ENCODE results near the gene CSKMT. TPM values are rescaled to one million over a fixed set of nuclear protein-coding genes. Genes with fewer than 3 reads are reported as not detected.

Gene CSKMT
- total RNA-seq, 1 experiment from 2014 or later, result 16.3 TPM

GRCh38 chr11:62716206-62716605, 51.1 kb downstream of the CSKMT start:
- ChIA-PET CTCF (interaction anchor here (0.6 kb wide), 1 partner anchor 11 kb away, joined by 4 read pairs; no protein-coding TSS in a partner anchor), POLR2A (ENCODE audit: unreplicated experiment) (no interaction called here)
- H3F3A ChIP-seq (ENCODE audit: low read length, unreplicated experiment), result no peaks in the 10 kb centered on the region
- no peaks in the 10 kb centered on the region for H3K9me3 ChIP-seq (ENCODE audit: low read length)
- H3K4me3 ChIP-seq (ENCODE audit: low read length), result no peak overlapping the region
- TF ChIP-seq EZH2phosphoT487 (IDR thresholded peaks at IDR 0.05; ENCODE audit: borderline replicate concordance, low read length) (no peak), EZH2 (IDR thresholded peaks at IDR 0.05; ENCODE audit: low read length, unreplicated experiment) (no peak), CTCF (conservative IDR thresholded peaks at IDR 0.05; ENCODE audit: low read depth, low read length) (no peak)
- intact Hi-C loops (cut with micrococcal nuclease), result no loop called here
- no peaks in the 10 kb centered on the region for H3K9me2 ChIP-seq (replicated peaks; ENCODE audit: low read length)
- H3K9ac ChIP-seq (ENCODE audit: low read length), result no peak overlapping the region
- H3K27ac ChIP-seq (ENCODE audit: low read length), result no peak overlapping the region
- no peaks in the 10 kb centered on the region for H3K4me1 ChIP-seq (ENCODE audit: insufficient read depth, low read length)
- peaks cover 39% of the 10 kb centered on the region for H3K79me2 ChIP-seq (ENCODE audit: low read length)
- no peaks in the 10 kb centered on the region for H4K20me1 ChIP-seq (ENCODE audit: low read length)
- peaks cover 85% of the 10 kb centered on the region for H3K36me3 ChIP-seq (ENCODE audit: low read depth, low read length)
- no peaks in the 10 kb centered on the region for H3K27me3 ChIP-seq (ENCODE audit: low read length)
- ATAC-seq (no peak), DNase-seq (no peak)
- no peak overlapping the region for H2AFZ ChIP-seq (ENCODE audit: low read length)
- no peak overlapping the region for H3K4me2 ChIP-seq (ENCODE audit: low read length)
- BruUV-seq (replicated peaks), result no TSS peak

- no peaks in the 10 kb centered on the region for H3F3A ChIP-seq (ENCODE audit: low read length, unreplicated experiment)
- no peaks in the 10 kb centered on the region for H3K9me3 ChIP-seq (ENCODE audit: low read length)
- H2AFZ ChIP-seq (ENCODE audit: low read length), result no peak overlapping the region
- no TSS peak for BruUV-seq (replicated peaks)
- H3K79me2 ChIP-seq (ENCODE audit: low read length), result peaks cover 45% of the 10 kb centered on the region
- H3K4me3 ChIP-seq (ENCODE audit: low read length), result no peak overlapping the region
- no peak overlapping the region for H3K9ac ChIP-seq (ENCODE audit: low read length)
- no peaks in the 10 kb centered on the region for H3K4me1 ChIP-seq (ENCODE audit: insufficient read depth, low read length)
- intact Hi-C loops (cut with micrococcal nuclease), result no loop called here
- TF ChIP-seq EZH2 (IDR thresholded peaks at IDR 0.05; ENCODE audit: low read length, unreplicated experiment) (no peak), CTCF (conservative IDR thresholded peaks at IDR 0.05; ENCODE audit: low read depth, low read length) (no peak), EZH2phosphoT487 (IDR thresholded peaks at IDR 0.05; ENCODE audit: borderline replicate concordance, low read length) (no peak)
- no peak for ATAC-seq
- no peak for DNase-seq
- no peak overlapping the region for H3K27ac ChIP-seq (ENCODE audit: low read length)
- H3K27me3 ChIP-seq (ENCODE audit: low read length), result no peaks in the 10 kb centered on the region
- H3K36me3 ChIP-seq (ENCODE audit: low read depth, low read length), result peaks cover 86% of the 10 kb centered on the region
- no peaks in the 10 kb centered on the region for H3K9me2 ChIP-seq (replicated peaks; ENCODE audit: low read length)
- ChIA-PET CTCF (interaction anchor here (0.5 to 0.6 kb wide), 2 partner anchors 11 to 22 kb away, joined by 4 read pairs; no protein-coding TSS in a partner anchor), POLR2A (ENCODE audit: unreplicated experiment) (no interaction called here)
- 0 out of 2 replicates have a peak, but pooled peaks cover 3% of the 10 kb centered on the region for H4K20me1 ChIP-seq (ENCODE audit: low read length)
- H3K4me2 ChIP-seq (ENCODE audit: low read length), result no peak overlapping the region
These were observed 51.7 kb downstream of the CSKMT start for GRCh38 chr11:62716816-62717215.

Other genes starting within 250 kb of the CSKMT start
- not detected in 2 replicates for gene SCGB1A1, start 246.3 kb upstream of the CSKMT start, total RNA-seq (2014; rRNA removed)
- gene AHNAK, start 118.5 kb upstream of the CSKMT start, total RNA-seq (2014; rRNA removed), result 287 and 383 TPM in 2 replicates
- 1,577 and 1,815 TPM in 2 replicates for gene EEF1G, start 91.4 kb upstream of the CSKMT start, total RNA-seq (2014; rRNA removed)
- 17.8 and 20.6 TPM in 2 replicates for gene TUT1, start 73.8 kb upstream of the CSKMT start, total RNA-seq (2014; rRNA removed)
- 193 and 259 TPM in 2 replicates for gene MTA2, start 63.4 kb upstream of the CSKMT start, total RNA-seq (2014; rRNA removed)
- 32.8 and 50.6 TPM in 2 replicates for gene EML3, start 52.5 kb upstream of the CSKMT start, total RNA-seq (2014; rRNA removed)
- 5.8 and 13.9 TPM in 2 replicates for gene ROM1, start 52.1 kb upstream of the CSKMT start, total RNA-seq (2014; rRNA removed)
- 65.8 and 76.3 TPM in 2 replicates for gene B3GAT3, start 43.3 kb upstream of the CSKMT start, total RNA-seq (2014; rRNA removed)
- 274 and 290 TPM in 2 replicates for gene GANAB, start 18.7 kb upstream of the CSKMT start, total RNA-seq (2014; rRNA removed)
- gene INTS5, start 12.0 kb upstream of the CSKMT start, total RNA-seq (2014; rRNA removed), result 31.0 and 32.5 TPM in 2 replicates
- 236 and 302 TPM in 2 replicates for gene C11orf98, start 102 bp upstream of the CSKMT start, total RNA-seq (2014; rRNA removed)
- 83.6 and 95.6 TPM in 2 replicates for gene UQCC3, start 6.4 kb downstream of the CSKMT start, total RNA-seq (2014; rRNA removed)
- 4.7 and 9.7 TPM in 2 replicates for gene LBHD1, start 7.0 kb downstream of the CSKMT start, total RNA-seq (2014; rRNA removed)
- 190 and 311 TPM in 2 replicates for gene UBXN1, start 13.8 kb downstream of the CSKMT start, total RNA-seq (2014; rRNA removed)
- gene LRRN4CL, start 24.2 kb downstream of the CSKMT start, total RNA-seq (2014; rRNA removed), result 0.51 and 0.86 TPM in 2 replicates
- 65.7 and 73.4 TPM in 2 replicates for gene BSCL2, start 42.1 kb downstream of the CSKMT start, total RNA-seq (2014; rRNA removed)
- gene GNG3, start 42.4 kb downstream of the CSKMT start, total RNA-seq (2014; rRNA removed), result not detected in 2 replicates
- gene HNRNPUL2, start 62.1 kb downstream of the CSKMT start, total RNA-seq (2014; rRNA removed), result 15.5 and 25.4 TPM in 2 replicates
- gene TTC9C, start 63.2 kb downstream of the CSKMT start, total RNA-seq (2014; rRNA removed), result 26.1 and 37.4 TPM in 2 replicates
- gene ZBTB3, start 88.8 kb downstream of the CSKMT start, total RNA-seq (2014; rRNA removed), result 2.2 and 3.3 TPM in 2 replicates
- 208 and 230 TPM in 2 replicates for gene POLR2G, start 96.3 kb downstream of the CSKMT start, total RNA-seq (2014; rRNA removed)
- gene TAF6L, start 106.1 kb downstream of the CSKMT start, total RNA-seq (2014; rRNA removed), result 40.2 and 43.9 TPM in 2 replicates
- gene TMEM179B, start 122.1 kb downstream of the CSKMT start, total RNA-seq (2014; rRNA removed), result 80.2 and 86.7 TPM in 2 replicates
- 37.5 and 49.6 TPM in 2 replicates for gene TMEM223, start 126.7 kb downstream of the CSKMT start, total RNA-seq (2014; rRNA removed)
- gene NXF1, start 140.1 kb downstream of the CSKMT start, total RNA-seq (2014; rRNA removed), result 33.1 and 33.2 TPM in 2 replicates
- 41.4 and 48.2 TPM in 2 replicates for gene STX5, start 166.7 kb downstream of the CSKMT start, total RNA-seq (2014; rRNA removed)
- not detected in 2 replicates for gene TEX54, start 167.5 kb downstream of the CSKMT start, total RNA-seq (2014; rRNA removed)
- gene WDR74, start 174.3 kb downstream of the CSKMT start, total RNA-seq (2014; rRNA removed), result 217 and 222 TPM in 2 replicates
- 243 and 304 TPM in 2 replicates for gene SLC3A2, start 215.6 kb downstream of the CSKMT start, total RNA-seq (2014; rRNA removed)

Data from PC-3 (cell line).